MM.1S (cell line): ENCODE data around the gene PLA2G2D.
"Not testable (repeated sequence)": the region's sequence is repeated elsewhere in the genome, so short reads cannot be mapped to it uniquely, and the experiment has no call there.

Source experiments
- DNase-seq: peaks from one replicate; pipeline ENCODE4 v3.0.0-alpha.2; 2015
- H2AFZ ChIP-seq: fragments of 300-600 bp; sonication (generic); 2 replicates; pipeline ENCODE4 v1.6.0; 2016; ENCODE audit warnings: antibody characterized with exemption, low read length
- H3F3A ChIP-seq: fragments of 300-600 bp; sonication (generic); 2 replicates; pipeline ENCODE4 v1.6.1; 2016; ENCODE audit warnings: mild to moderate bottlenecking, antibody characterized with exemption, low read length, moderate library complexity, mixed read lengths; ENCODE audit not compliant: insufficient read depth
- H3K27ac ChIP-seq: fragments of 300-600 bp; sonication (generic); 2 replicates; pipeline ENCODE4 v1.5.1; 2016; ENCODE audit warnings: mild to moderate bottlenecking, low read length
- H3K27me3 ChIP-seq: fragments of 300-600 bp; sonication (generic); replicated peaks from 2 replicates; pipeline ENCODE4 v1.6.0; 2016; ENCODE audit warnings: low read length; ENCODE audit not compliant: insufficient read depth
- H3K36me3 ChIP-seq: fragments of 300-600 bp; sonication (generic); replicated peaks from 2 replicates; pipeline ENCODE4 v1.6.1; 2016; ENCODE audit warnings: mild to moderate bottlenecking, low read length, mixed read lengths; ENCODE audit not compliant: insufficient read depth
- H3K4me1 ChIP-seq: fragments of 300-600 bp; sonication (generic); 2 replicates; pipeline ENCODE4 v1.6.1; 2016; ENCODE audit warnings: low read length, mixed read lengths
- H3K4me2 ChIP-seq: fragments of 300-600 bp; sonication (generic); 2 replicates; pipeline ENCODE4 v1.6.0; 2016; ENCODE audit warnings: low read depth, low read length
- H3K4me3 ChIP-seq: fragments of 300-600 bp; sonication (generic); 2 replicates; pipeline ENCODE4 v1.5.1; 2016; ENCODE audit warnings: low read length, mixed read lengths
- H3K79me2 ChIP-seq: fragments of 300-600 bp; sonication (generic); 2 replicates; pipeline ENCODE4 v1.6.1; 2016; ENCODE audit warnings: mixed run types, low read length, mixed read lengths
- H3K9ac ChIP-seq: fragments of 300-600 bp; sonication (generic); 2 replicates; pipeline ENCODE4 v1.6.1; 2016; ENCODE audit warnings: low read length, mixed read lengths
- H3K9me2 ChIP-seq: fragments of 300-600 bp; sonication (generic); replicated peaks from 2 replicates; pipeline ENCODE4 v1.6.1; 2016; ENCODE audit warnings: mild to moderate bottlenecking, low read length, mixed read lengths; ENCODE audit not compliant: insufficient read depth
- H3K9me3 ChIP-seq: fragments of 300-600 bp; sonication (generic); replicated peaks from 2 replicates; pipeline ENCODE4 v1.6.1; 2016; ENCODE audit warnings: mild to moderate bottlenecking, low read length, mixed read lengths; ENCODE audit not compliant: insufficient read depth
- H4K20me1 ChIP-seq: fragments of 300-600 bp; sonication (generic); 2 replicates; pipeline ENCODE4 v1.6.1; 2016; ENCODE audit warnings: mild to moderate bottlenecking, low read length, moderate library complexity, mixed read lengths; ENCODE audit not compliant: insufficient read depth
- EZH2 ChIP-seq: fragments of 300-600 bp; sonication (generic); optimal IDR thresholded peaks from 2 replicates; pipeline ENCODE3; 2017; ENCODE audit warnings: low read depth, mild to moderate bottlenecking, antibody characterized with exemption, low read length, mixed read lengths
- EZH2phosphoT487 ChIP-seq: fragments of 300-600 bp; sonication (generic); IDR thresholded peaks from 2 replicates; pipeline ENCODE4 v1.6.1; 2018; ENCODE audit warnings: antibody characterized with exemption, low read length
- TF ChIP-seq, protein P1 (sequence below): fragments of 300-600 bp; sonication (generic); IDR thresholded peaks from 2 replicates; pipeline ENCODE4 v1.5.1; 2016; ENCODE audit warnings: antibody characterized with exemption, low read length, mixed read lengths

Gene PLA2G2D

DNA sequence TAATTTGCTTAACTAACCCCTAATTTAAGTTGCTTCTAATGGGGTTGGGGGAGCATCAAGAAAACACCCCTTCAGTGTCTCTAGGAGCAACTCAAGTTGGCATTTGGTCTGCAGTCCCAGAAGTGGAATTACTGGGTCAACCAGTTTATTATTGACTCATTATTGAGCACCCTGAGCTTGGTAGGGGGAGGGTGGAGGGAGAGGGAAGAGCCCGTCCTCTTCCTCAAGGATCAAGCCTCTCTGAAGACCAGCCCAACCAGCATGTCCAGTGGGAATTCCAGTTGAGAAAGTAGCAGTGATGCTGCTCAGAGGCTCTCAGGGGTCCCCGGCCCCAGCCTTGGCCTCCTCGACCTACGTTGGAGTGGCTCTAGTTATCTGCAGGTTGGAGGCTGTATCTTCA lies 17.7 kb upstream of the PLA2G2D start:
- H3K9me3 ChIP-seq: no peaks in the 10 kb centered on the region
- H3K79me2 ChIP-seq: no peaks in the 10 kb centered on the region
- DNase-seq: no peak
- no peak overlapping the region for H2AFZ ChIP-seq
- H3K4me1 ChIP-seq: no peaks in the 10 kb centered on the region
- H3K27ac ChIP-seq: no peak overlapping the region
- no peaks in the 10 kb centered on the region for H3F3A ChIP-seq
- TF ChIP-seq, protein P1, sequence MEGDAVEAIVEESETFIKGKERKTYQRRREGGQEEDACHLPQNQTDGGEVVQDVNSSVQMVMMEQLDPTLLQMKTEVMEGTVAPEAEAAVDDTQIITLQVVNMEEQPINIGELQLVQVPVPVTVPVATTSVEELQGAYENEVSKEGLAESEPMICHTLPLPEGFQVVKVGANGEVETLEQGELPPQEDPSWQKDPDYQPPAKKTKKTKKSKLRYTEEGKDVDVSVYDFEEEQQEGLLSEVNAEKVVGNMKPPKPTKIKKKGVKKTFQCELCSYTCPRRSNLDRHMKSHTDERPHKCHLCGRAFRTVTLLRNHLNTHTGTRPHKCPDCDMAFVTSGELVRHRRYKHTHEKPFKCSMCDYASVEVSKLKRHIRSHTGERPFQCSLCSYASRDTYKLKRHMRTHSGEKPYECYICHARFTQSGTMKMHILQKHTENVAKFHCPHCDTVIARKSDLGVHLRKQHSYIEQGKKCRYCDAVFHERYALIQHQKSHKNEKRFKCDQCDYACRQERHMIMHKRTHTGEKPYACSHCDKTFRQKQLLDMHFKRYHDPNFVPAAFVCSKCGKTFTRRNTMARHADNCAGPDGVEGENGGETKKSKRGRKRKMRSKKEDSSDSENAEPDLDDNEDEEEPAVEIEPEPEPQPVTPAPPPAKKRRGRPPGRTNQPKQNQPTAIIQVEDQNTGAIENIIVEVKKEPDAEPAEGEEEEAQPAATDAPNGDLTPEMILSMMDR: no peak
- TF ChIP-seq EZH2: no peak
- no peak for TF ChIP-seq EZH2phosphoT487
- no peaks in the 10 kb centered on the region for H4K20me1 ChIP-seq
- H3K27me3 ChIP-seq: peaks cover 21% of the 10 kb centered on the region; the same call in 1 of the 2 replicates
- H3K4me3 ChIP-seq: no peak overlapping the region
- H3K9me2 ChIP-seq: no peaks in the 10 kb centered on the region
- no peak overlapping the region for H3K4me2 ChIP-seq
- H3K9ac ChIP-seq: no peak overlapping the region
- no peaks in the 10 kb centered on the region for H3K36me3 ChIP-seq

DNA sequence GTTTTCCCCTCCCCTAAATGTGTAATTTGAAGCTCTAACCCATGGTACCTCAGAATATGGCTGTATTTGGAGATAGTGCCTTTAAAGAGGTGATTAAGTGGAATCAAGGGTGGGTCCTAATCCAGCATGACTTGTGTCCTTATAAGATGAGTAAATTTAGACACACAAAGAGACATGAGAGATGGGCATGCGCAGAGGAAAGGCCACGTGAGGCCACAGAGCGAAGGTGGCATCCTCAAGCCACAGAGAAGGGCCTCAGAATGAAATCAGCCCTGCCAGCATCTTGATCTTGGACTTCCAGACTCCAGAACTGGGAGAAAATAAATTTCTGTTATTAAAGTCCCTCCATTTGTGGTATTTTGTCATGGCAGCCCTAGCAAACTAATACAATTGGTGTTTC lies 16.9 kb upstream of the PLA2G2D start:
- Histone ChIP-seq H3K9ac (no peak overlapping the region), H3K27ac (no peak overlapping the region)

DNA sequence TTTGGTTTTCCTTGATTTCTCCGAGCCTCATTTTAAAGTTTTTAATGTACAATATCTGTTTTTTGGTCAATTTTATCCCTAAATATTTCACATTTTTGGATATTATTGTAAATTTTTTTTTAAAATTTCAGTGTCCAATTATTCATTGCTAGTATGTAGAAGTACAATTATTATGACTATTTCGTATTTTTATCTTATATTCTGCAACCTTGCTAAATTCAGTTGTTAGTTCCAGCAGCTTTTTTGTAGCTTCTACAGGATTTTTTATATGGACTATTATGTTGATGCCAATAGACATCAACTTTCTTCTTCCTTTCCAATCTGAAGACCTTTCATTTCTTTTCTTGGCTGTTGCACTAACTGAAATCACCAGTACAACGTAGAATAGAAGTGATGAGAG lies 15.7 kb upstream of the PLA2G2D start:
- Histone ChIP-seq H3K27ac (no peak overlapping the region), H3K9me3 (no peaks in the 10 kb centered on the region), H3K79me2 (no peaks in the 10 kb centered on the region), H3K9ac (no peak overlapping the region), H3K4me2 (no peak overlapping the region), H3K4me1 (no peaks in the 10 kb centered on the region), H3K4me3 (no peak overlapping the region), H3F3A (no peaks in the 10 kb centered on the region), H3K36me3 (no peaks in the 10 kb centered on the region), H3K27me3 (peaks cover 21% of the 10 kb centered on the region; the same call in 1 of the 2 replicates), H2AFZ (no peak overlapping the region), H4K20me1 (no peaks in the 10 kb centered on the region), H3K9me2 (no peaks in the 10 kb centered on the region)
- TF ChIP-seq, protein P1: no peak
- TF ChIP-seq EZH2phosphoT487 (no peak), EZH2 (no peak)
- no peak for DNase-seq

More for the DNA sequence above, 16.9 kb upstream of the PLA2G2D start:
- no peaks in the 10 kb centered on the region for H3K4me1 ChIP-seq
- H3F3A ChIP-seq: no peaks in the 10 kb centered on the region
- no peak overlapping the region for H3K4me3 ChIP-seq
- no peaks in the 10 kb centered on the region for H3K36me3 ChIP-seq
- DNase-seq: no peak
- H3K9me2 ChIP-seq: no peaks in the 10 kb centered on the region
- TF ChIP-seq, protein P1: no peak
- TF ChIP-seq EZH2phosphoT487: no peak
- no peak for TF ChIP-seq EZH2
- H3K27me3 ChIP-seq: peaks cover 21% of the 10 kb centered on the region; the same call in 1 of the 2 replicates
- no peaks in the 10 kb centered on the region for H3K9me3 ChIP-seq
- H3K4me2 ChIP-seq: no peak overlapping the region
- no peaks in the 10 kb centered on the region for H3K79me2 ChIP-seq
- H4K20me1 ChIP-seq: no peaks in the 10 kb centered on the region
- no peak overlapping the region for H2AFZ ChIP-seq

DNA sequence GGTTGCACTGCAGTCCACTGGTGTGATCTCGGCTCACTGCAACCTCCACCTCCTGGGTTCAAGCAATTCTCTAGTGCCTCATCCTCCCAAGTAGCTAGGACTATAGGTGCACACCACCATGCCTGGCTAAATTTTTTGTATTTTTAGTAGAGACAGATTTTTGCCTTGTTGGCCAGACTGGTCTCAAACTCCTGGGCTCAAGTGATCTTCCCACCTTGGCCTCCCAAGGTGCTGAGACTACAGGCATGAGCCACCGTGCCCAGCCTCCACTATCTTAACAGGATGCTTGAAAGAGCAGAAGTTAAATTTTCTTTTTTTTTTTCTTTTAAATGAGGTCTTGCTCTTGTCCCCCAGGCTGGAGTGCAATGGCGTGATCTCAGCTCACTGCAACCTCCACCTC lies 11.2 kb upstream of the PLA2G2D start:
- H3K27ac ChIP-seq, DNase-seq, H3K4me3 ChIP-seq, H3K79me2 ChIP-seq, H3K9ac ChIP-seq, H4K20me1 ChIP-seq, H2AFZ ChIP-seq, H3K9me3 ChIP-seq, H3K4me1 ChIP-seq, H3F3A ChIP-seq, H3K9me2 ChIP-seq, H3K36me3 ChIP-seq, H3K4me2 ChIP-seq: not testable (repeated sequence)
- H3K27me3 ChIP-seq: peaks cover 10% of the 10 kb centered on the region; the same call in 1 of the 2 replicates
